IMR-90 (cell line): ENCODE results near the gene IL17D. TPM values are rescaled to one million over a fixed set of nuclear protein-coding genes. Genes with fewer than 3 reads are reported as not detected.
A peak's percentile ranks its signal among the peaks of the same experiment; 100 is the strongest.

Source experiments
- ATAC-seq: fragments of 200-7000 bp; cut with Tn5 transposase; 2 replicates; pipeline ENCODE4 v1.9.1; 2020; ENCODE audit warnings: low read depth, mild to moderate bottlenecking, moderate library complexity
- BruUV-seq: library from RNA; stranded (reverse); fragments of 400-500 nt; replicated peaks from 2 replicates; lab custom pipeline; 2021; lab: Mats Ljungman, UMichigan
- CTCF ChIA-PET: fragments of 300-600 bp; formaldehyde crosslinking; extraction: SDS; loops from one replicate; lab custom pipeline; 2021; ENCODE audit warnings: antibody characterized with exemption; lab: Yijun Ruan, JAX
- POLR2A ChIA-PET: fragments of 300-600 bp; sonication (Branson Sonifier 250); formaldehyde crosslinking; loops from one replicate; lab custom pipeline; 2022; ENCODE audit warnings: antibody characterized with exemption; ENCODE audit not compliant: unreplicated experiment; lab: Charles Lee
- DNase-seq: peaks from one replicate; pipeline ENCODE4 v3.0.0; 2013
- H2AFZ ChIP-seq: replicated peaks from 2 replicates; pipeline ENCODE3; 2013; ENCODE audit warnings: low read length, mild to moderate bottlenecking; ENCODE audit not compliant: poor library complexity
- H2AK5ac ChIP-seq: 2 replicates; pipeline ENCODE4 v1.6.1; 2013; ENCODE audit warnings: low read depth, low read length, inconsistent platforms
- H2AK9ac ChIP-seq: replicated peaks from 2 replicates; pipeline ENCODE3; 2013; ENCODE audit warnings: mild to moderate bottlenecking, low read depth, low read length, moderate library complexity; ENCODE audit not compliant: poor library complexity
- H2BK120ac ChIP-seq: 2 replicates; pipeline ENCODE4 v1.6.1; 2013; ENCODE audit warnings: low read depth, low read length, inconsistent platforms
- H2BK15ac ChIP-seq: 3 replicates; pipeline ENCODE4 v1.6.1; 2013; ENCODE audit warnings: low read depth, low read length, inconsistent platforms
- H2BK20ac ChIP-seq: 2 replicates; pipeline ENCODE4 v1.6.1; 2013; ENCODE audit warnings: low read depth, mild to moderate bottlenecking, inconsistent platforms, low read length, moderate library complexity
- H2BK5ac ChIP-seq: 2 replicates; pipeline ENCODE4 v1.6.1; 2013; ENCODE audit warnings: mild to moderate bottlenecking, low read depth, low read length, inconsistent platforms; ENCODE audit not compliant: poor library complexity, severe bottlenecking
- H3K14ac ChIP-seq: replicated peaks from 2 replicates; pipeline ENCODE4 v1.6.1; 2013; ENCODE audit warnings: low read depth, low read length, inconsistent platforms
- H3K18ac ChIP-seq: 2 replicates; pipeline ENCODE4 v1.6.1; 2013; ENCODE audit warnings: low read depth, low read length, control low read depth
- H3K23ac ChIP-seq: 2 replicates; pipeline ENCODE4 v1.6.1; 2013; ENCODE audit warnings: low read depth, low read length, inconsistent platforms
- H3K27ac ChIP-seq: 2 replicates; pipeline ENCODE4 v1.5.1; 2013; ENCODE audit warnings: mild to moderate bottlenecking, control low read depth, low read length; ENCODE audit not compliant: insufficient read depth
- H3K27me3 ChIP-seq: 2 replicates; pipeline ENCODE4 v1.6.1; 2013; ENCODE audit warnings: low read length; ENCODE audit not compliant: control insufficient read depth, insufficient read depth
- H3K36me3 ChIP-seq: 2 replicates; pipeline ENCODE4 v1.6.1; 2013; ENCODE audit warnings: low read length, mixed read lengths; ENCODE audit not compliant: control insufficient read depth, insufficient read depth
- H3K4ac ChIP-seq: 2 replicates; pipeline ENCODE4 v1.6.1; 2013; ENCODE audit warnings: low read depth, low read length, inconsistent platforms
- H3K4me1 ChIP-seq: 2 replicates; pipeline ENCODE4 v1.6.1; 2013; ENCODE audit warnings: low read length, mixed read lengths; ENCODE audit not compliant: control insufficient read depth, insufficient read depth
- H3K4me2 ChIP-seq: 2 replicates; pipeline ENCODE4 v1.6.1; 2013; ENCODE audit warnings: low read depth, mild to moderate bottlenecking, control low read depth, low read length, moderate library complexity
- H3K4me3 ChIP-seq: 2 replicates; pipeline ENCODE4 v1.5.1; 2013; ENCODE audit warnings: low read depth, mild to moderate bottlenecking, control low read depth, low read length, moderate library complexity; ENCODE audit not compliant: insufficient read depth
- H3K56ac ChIP-seq: 2 replicates; pipeline ENCODE4 v1.6.1; 2013; ENCODE audit warnings: low read length, inconsistent platforms; ENCODE audit not compliant: insufficient read depth; ENCODE audit errors: extremely low read depth
- H3K79me1 ChIP-seq, 2 experiments: 2 replicates each; pipeline ENCODE4 v1.6.1; 2013; ENCODE audit warnings: low read length in 2 of 2, inconsistent platforms in 1 of 2, low read depth in 1 of 2
- H3K9ac ChIP-seq: 2 replicates; pipeline ENCODE4 v1.6.1; 2013; ENCODE audit warnings: low read depth, low read length, control low read depth
- H3K9me1 ChIP-seq: 2 replicates; pipeline ENCODE4 v1.6.1; 2013; ENCODE audit warnings: low read length, inconsistent platforms; ENCODE audit not compliant: insufficient read depth
- H3K9me3 ChIP-seq: 2 replicates; pipeline ENCODE4 v1.6.1; 2013; ENCODE audit warnings: low read length; ENCODE audit not compliant: control insufficient read depth, insufficient read depth
- H4K20me1 ChIP-seq: 2 replicates; pipeline ENCODE4 v1.6.1; 2013; ENCODE audit warnings: low read length, inconsistent platforms; ENCODE audit not compliant: insufficient read depth
- H4K5ac ChIP-seq: 2 replicates; pipeline ENCODE4 v1.6.1; 2013; ENCODE audit warnings: mild to moderate bottlenecking, low read depth, low read length, control low read depth
- H4K8ac ChIP-seq, 2 experiments: 2 replicates each; pipeline ENCODE4 v1.6.1; 2013; ENCODE audit warnings: low read depth in 2 of 2, low read length in 2 of 2, control low read depth in 1 of 2, inconsistent platforms in 1 of 2
- H4K91ac ChIP-seq: 2 replicates; pipeline ENCODE4 v1.6.1; 2013; ENCODE audit warnings: low read depth, low read length, inconsistent platforms; ENCODE audit not compliant: insufficient read depth
- BHLHE40 ChIP-seq: fragments of 150-350 bp; IDR thresholded peaks from 2 replicates; pipeline ENCODE4 v1.6.1; 2016; ENCODE audit warnings: mild to moderate bottlenecking, low read depth, low read length
- CEBPB ChIP-seq: IDR thresholded peaks from 2 replicates; pipeline ENCODE4 v1.6.1; 2012; ENCODE audit warnings: low read depth, low read length, improper control_type of control experiment
- CHD1 ChIP-seq: IDR thresholded peaks from 2 replicates; pipeline ENCODE4 v1.6.1; 2012; ENCODE audit warnings: low read depth, low read length, improper control_type of control experiment
- FOS ChIP-seq: fragments of 150-350 bp; IDR thresholded peaks from 2 replicates; pipeline ENCODE4 v1.6.1; 2016; ENCODE audit warnings: low read depth, low read length
- MAFK ChIP-seq: IDR thresholded peaks from 2 replicates; pipeline ENCODE4 v1.6.1; 2012; ENCODE audit warnings: low read depth, low read length, improper control_type of control experiment
- MAZ ChIP-seq: IDR thresholded peaks from 2 replicates; pipeline ENCODE4 v1.6.1; 2012; ENCODE audit warnings: low read depth, mild to moderate bottlenecking, low read length, improper control_type of control experiment, moderate library complexity, borderline replicate concordance
- MXI1 ChIP-seq: IDR thresholded peaks from 2 replicates; pipeline ENCODE4 v1.6.1; 2012; ENCODE audit warnings: low read depth, mild to moderate bottlenecking, low read length, moderate library complexity, borderline replicate concordance
- NFE2L2 ChIP-seq: fragments of 150-350 bp; IDR thresholded peaks from 2 replicates; pipeline ENCODE4 v1.6.1; 2016; ENCODE audit warnings: low read depth, mild to moderate bottlenecking, low read length
- POLR2A ChIP-seq: IDR thresholded peaks from 2 replicates; pipeline ENCODE4 v1.6.1; 2012; ENCODE audit warnings: mild to moderate bottlenecking, low read depth, low read length
- RAD21 ChIP-seq: IDR thresholded peaks from 2 replicates; pipeline ENCODE4 v1.6.1; 2012; ENCODE audit warnings: low read length, improper control_type of control experiment
- RCOR1 ChIP-seq: IDR thresholded peaks from 2 replicates; pipeline ENCODE4 v1.6.1; 2012; ENCODE audit warnings: mild to moderate bottlenecking, low read length, improper control_type of control experiment; ENCODE audit not compliant: insufficient replicate concordance
- RFX5 ChIP-seq: IDR thresholded peaks from 2 replicates; pipeline ENCODE4 v1.8.0; 2012; ENCODE audit warnings: low read depth, mild to moderate bottlenecking, low read length, moderate library complexity
- SMC3 ChIP-seq: fragments of 150-350 bp; IDR thresholded peaks from 2 replicates; pipeline ENCODE4 v1.6.1; 2016; ENCODE audit warnings: low read depth, mild to moderate bottlenecking, antibody characterized with exemption, low read length, moderate library complexity
- WGBS, 2 experiments: methylation state at CpG; one replicate each; pipeline versions ENCODE4 v1.1.5 to v1.1.7; 2013; ENCODE audit warnings: missing lambda C conversion rate in 2 of 2; ENCODE audit not compliant: insufficient read length in 1 of 2; ENCODE audit errors: extremely low coverage in 2 of 2; 5-methylcytosine and 5-hydroxymethylcytosine counted together
- dilution Hi-C: fragments of 300-500 bp; cut with HindIII; formaldehyde crosslinking; loops from one replicate; pipeline ENCODE4 v1.14.3; 2018; ENCODE audit warnings: low sequenced_read_pairs; ENCODE audit not compliant: unreplicated experiment
- in situ Hi-C: fragments of 300-500 bp; cut with MboI; formaldehyde crosslinking; loops from 3 replicates; pipeline ENCODE4 v1.14.3; 2019; ENCODE audit warnings: low sequenced_read_pairs, inconsistent platforms, mixed read lengths
- intact Hi-C: fragments of 100-400 bp; cut with micrococcal nuclease; formaldehyde crosslinking; loops from 2 replicates; pipeline ENCODE4 v1.10.0; 2022
- polyA plus RNA-seq, 3 experiments: library from polyadenylated mRNA; depleted of rRNA; stranded (reverse); fragments of >200 nt; gene quantifications; 2 replicates each; pipeline ENCODE4 v1.2.3, GENCODE V29; 2012; ENCODE audit warnings: low replicate concordance in 1 of 3
- total RNA-seq: library from RNA; depleted of rRNA; stranded (reverse); fragments of >200 nt; gene quantifications from 2 replicates; pipeline ENCODE4 v1.2.3, GENCODE V29; 2012
- TF ChIP-seq, protein P1 (sequence below): fragments of 150-350 bp; IDR thresholded peaks from 2 replicates; pipeline ENCODE4 v1.6.1; 2016; ENCODE audit warnings: low read depth, mild to moderate bottlenecking, low read length, moderate library complexity, borderline replicate concordance
- TF ChIP-seq, protein P2 (sequence below): conservative IDR thresholded peaks from 2 replicates; pipeline ENCODE4 v1.5.1; 2012; ENCODE audit warnings: mild to moderate bottlenecking, low read depth, low read length, improper control_type of control experiment

Gene IL17D
- total and polyA plus RNA-seq, 2 of the 4 experiments (the other 2 are of a cell fraction) = 0.72 to 1.4 TPM

GRCh38 chr13:20703780-20704458 lies 420 bp downstream of the IL17D start:
- no peaks in the 10 kb centered on the region for H3K9me3 ChIP-seq
- H2AFZ ChIP-seq = peak overlapping the region; percentile 91
- H3K36me3 ChIP-seq = no peaks in the 10 kb centered on the region
- no peak overlapping the region for H3K18ac ChIP-seq
- BruUV-seq = no TSS peak
- H3K27ac ChIP-seq = no peak overlapping the region
- DNase-seq = peak; percentile 82
- no peak overlapping the region for H3K9ac ChIP-seq
- no peaks in the 10 kb centered on the region for H4K20me1 ChIP-seq
- 0% methylated on average over 15 of the region's 98 CpGs; no CpG with 5 or more reads in 1 of the 2 experiments for WGBS, 2 experiments
- intact Hi-C loops (loop anchor here (1.0 to 5.0 kb wide), 3 partner anchors 92 to 522 kb away; partner anchors contain the start of gene CRYL1), dilution Hi-C loops (no loop called here), in situ Hi-C loops (loop anchor here (10.0 to 25.0 kb wide), 2 partner anchors 199 to 517 kb away; partner anchors contain the start of gene GJB2)
- H2BK120ac ChIP-seq = no peak overlapping the region
- no peak overlapping the region for H4K91ac ChIP-seq
- H3K14ac ChIP-seq = no peak overlapping the region
- peaks cover 4% of the 10 kb centered on the region for H3K27me3 ChIP-seq
- peak overlapping the region; percentile 63; the same call in 1 of the 2 replicates for H3K4me2 ChIP-seq
- POLR2A ChIA-PET = no interaction called here
- H2BK5ac ChIP-seq = no peak overlapping the region
- H2AK5ac ChIP-seq = no peak overlapping the region
- H2AK9ac ChIP-seq = no peak overlapping the region
- no peak overlapping the region for H2BK20ac ChIP-seq
- CTCF ChIA-PET = interaction anchor here (0.6 to 1.5 kb wide), 4 partner anchors 11 to 221 kb away, joined by 4 to 7 read pairs (median 4); no protein-coding TSS in a partner anchor
- no peak overlapping the region for H4K5ac ChIP-seq
- no peak overlapping the region for H3K4ac ChIP-seq
- H4K8ac ChIP-seq = no peak overlapping the region
- H3K79me1 ChIP-seq = 0 out of 4 replicates have a peak, but pooled peaks cover 0 to 5% of the 10 kb centered on the region in 2 experiments
- peak; percentile 91 for ATAC-seq
- H2BK15ac ChIP-seq = no peak overlapping the region
- H3K56ac ChIP-seq = no peak overlapping the region
- peaks cover 7% of the 10 kb centered on the region; the same call in 1 of the 2 replicates for H3K9me1 ChIP-seq
- no peak overlapping the region for H3K23ac ChIP-seq
- H3K4me3 ChIP-seq = peak overlapping the region; percentile 77
- peaks cover 4% of the 10 kb centered on the region; the same call in 1 of the 2 replicates for H3K4me1 ChIP-seq
- TF ChIP-seq RAD21 = peak; percentile 52
- TF ChIP-seq CHD1 = no peak
- no peak for TF ChIP-seq MAFK
- no peak for TF ChIP-seq FOS
- TF ChIP-seq, protein P1, sequence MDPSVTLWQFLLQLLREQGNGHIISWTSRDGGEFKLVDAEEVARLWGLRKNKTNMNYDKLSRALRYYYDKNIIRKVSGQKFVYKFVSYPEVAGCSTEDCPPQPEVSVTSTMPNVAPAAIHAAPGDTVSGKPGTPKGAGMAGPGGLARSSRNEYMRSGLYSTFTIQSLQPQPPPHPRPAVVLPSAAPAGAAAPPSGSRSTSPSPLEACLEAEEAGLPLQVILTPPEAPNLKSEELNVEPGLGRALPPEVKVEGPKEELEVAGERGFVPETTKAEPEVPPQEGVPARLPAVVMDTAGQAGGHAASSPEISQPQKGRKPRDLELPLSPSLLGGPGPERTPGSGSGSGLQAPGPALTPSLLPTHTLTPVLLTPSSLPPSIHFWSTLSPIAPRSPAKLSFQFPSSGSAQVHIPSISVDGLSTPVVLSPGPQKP = no peak
- TF ChIP-seq, protein P2, sequence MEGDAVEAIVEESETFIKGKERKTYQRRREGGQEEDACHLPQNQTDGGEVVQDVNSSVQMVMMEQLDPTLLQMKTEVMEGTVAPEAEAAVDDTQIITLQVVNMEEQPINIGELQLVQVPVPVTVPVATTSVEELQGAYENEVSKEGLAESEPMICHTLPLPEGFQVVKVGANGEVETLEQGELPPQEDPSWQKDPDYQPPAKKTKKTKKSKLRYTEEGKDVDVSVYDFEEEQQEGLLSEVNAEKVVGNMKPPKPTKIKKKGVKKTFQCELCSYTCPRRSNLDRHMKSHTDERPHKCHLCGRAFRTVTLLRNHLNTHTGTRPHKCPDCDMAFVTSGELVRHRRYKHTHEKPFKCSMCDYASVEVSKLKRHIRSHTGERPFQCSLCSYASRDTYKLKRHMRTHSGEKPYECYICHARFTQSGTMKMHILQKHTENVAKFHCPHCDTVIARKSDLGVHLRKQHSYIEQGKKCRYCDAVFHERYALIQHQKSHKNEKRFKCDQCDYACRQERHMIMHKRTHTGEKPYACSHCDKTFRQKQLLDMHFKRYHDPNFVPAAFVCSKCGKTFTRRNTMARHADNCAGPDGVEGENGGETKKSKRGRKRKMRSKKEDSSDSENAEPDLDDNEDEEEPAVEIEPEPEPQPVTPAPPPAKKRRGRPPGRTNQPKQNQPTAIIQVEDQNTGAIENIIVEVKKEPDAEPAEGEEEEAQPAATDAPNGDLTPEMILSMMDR = peak; percentile 84
- peak; percentile 29; the same call in 1 of the 2 replicates for TF ChIP-seq POLR2A
- peak; percentile 50; the same call in 1 of the 2 replicates for TF ChIP-seq MAZ
- TF ChIP-seq RFX5 = no peak
- TF ChIP-seq CEBPB = no peak
- no peak for TF ChIP-seq NFE2L2
- peak; percentile 55; the same call in 1 of the 2 replicates for TF ChIP-seq SMC3
- peak; percentile 89 for TF ChIP-seq MXI1
- TF ChIP-seq BHLHE40 = 0 out of 2 replicates have a peak, but pooled peaks have one; percentile 27
- peak; percentile 36 for TF ChIP-seq RCOR1
